Transverse colon (tissue), 4 donors: Measurements from ENCODE around the gene LAMC2. TPM values are rescaled to one million over a fixed set of nuclear protein-coding genes. Genes with fewer than 3 reads are reported as not detected.

Experiments used
- DNase-seq: peaks from one replicate; pipeline ENCODE4 v3.0.0-alpha.2; 2019
- H3K27ac ChIP-seq, 4 donors: fragments of 200-600 bp; sonication (generic); 2 replicates each; pipeline ENCODE4 v1.5.1; 2016 to 2018; ENCODE audit warnings: inconsistent platforms in 4 of 4
- H3K27me3 ChIP-seq: fragments of 200-600 bp; sonication (generic); 2 replicates; pipeline ENCODE4 v1.5.1; 2017; ENCODE audit warnings: inconsistent platforms
- H3K36me3 ChIP-seq, 4 donors: fragments of 200-600 bp; sonication (generic); 2 replicates each; pipeline ENCODE4 v1.5.1; 2017 to 2019; ENCODE audit warnings: inconsistent platforms in 4 of 4
- H3K4me1 ChIP-seq, 4 donors: fragments of 200-600 bp; sonication (generic); 2 replicates each; pipeline ENCODE4 v1.5.1; 2017 to 2020; ENCODE audit warnings: inconsistent platforms in 4 of 4
- H3K4me3 ChIP-seq, 4 donors: fragments of 200-600 bp; sonication (generic); 1 replicate in 1 of 4; 2 replicates in 3 of 4; pipeline versions ENCODE4 v1.5.1 to v1.6.1; 2017 to 2019; ENCODE audit warnings: inconsistent platforms in 4 of 4
- H3K9me3 ChIP-seq, 2 donors: fragments of 200-600 bp; sonication (generic); 2 replicates each; pipeline ENCODE4 v1.5.1; 2017 to 2019; ENCODE audit warnings: inconsistent platforms in 2 of 2
- CTCF ChIP-seq, 5 experiments: fragments of 200-600 bp in 3 of 5; fragments of 450-650 bp in 2 of 5; sonication (generic) in 3 of 5; IDR thresholded peaks; 1 replicate in 2 of 5; 2 replicates in 3 of 5; pipeline ENCODE4 v1.5.1; 2016 to 2017; ENCODE audit warnings: antibody characterized with exemption in 5 of 5, inconsistent platforms in 3 of 5, mild to moderate bottlenecking in 2 of 5, moderate library complexity in 1 of 5
- EP300 ChIP-seq: sonication (generic); formaldehyde crosslinking; IDR thresholded peaks from one replicate; pipeline ENCODE4 v1.6.1; 2017; ENCODE audit warnings: antibody characterized with exemption, low read depth
- POLR2A ChIP-seq: fragments of 450-650 bp; IDR thresholded peaks from one replicate; pipeline ENCODE4 v1.6.1; 2016; ENCODE audit warnings: antibody characterized with exemption, mild to moderate bottlenecking, moderate library complexity
- POLR2AphosphoS5 ChIP-seq, 3 donors: sonication (generic); formaldehyde crosslinking; IDR thresholded peaks; one replicate each; pipeline ENCODE4 v1.6.1; 2016; ENCODE audit warnings: antibody characterized with exemption in 3 of 3
- WGBS, 2 donors: methylation state at CpG; one replicate each; pipeline ENCODE4 v1.1.5; 2018; ENCODE audit warnings: low coverage in 1 of 2; 5-methylcytosine and 5-hydroxymethylcytosine counted together
- in situ Hi-C, 4 donors: fragments of 200-750 bp; cut with MboI; loops; one replicate each; pipeline versions ENCODE4 v1.15.0 to v1.15.1; 2017; ENCODE audit warnings: low sequenced_read_pairs in 3 of 4, low pct_ligation_motif_present in 1 of 4, low pct_unique_long_range_greater_than_20kb in 1 of 4
- intact Hi-C: fragments of 100-400 bp; cut with DNase I; formaldehyde crosslinking; loops from one replicate; pipeline ENCODE4 v1.15.1; 2023; ENCODE audit warnings: low total_unique reads
- total RNA-seq, 4 donors: library from RNA; depleted of rRNA; stranded (reverse); fragments of >200 nt; gene quantifications; one replicate each; pipeline ENCODE4 v1.1.0, GENCODE V29; 2016

LAMC2 gene
- total RNA-seq, 4 donors from 2014 or later = 9.7 to 25.9 (median 16.1) TPM

- Histone ChIP-seq H3K27ac (peak overlapping the region; percentile 76 to 86 (median 80)), H3K4me3 (no peak overlapping the region), H3K9me3 (no peaks in the 10 kb centered on the region), H3K36me3 (no peaks in the 10 kb centered on the region), H3K4me1 (peaks cover 0 to 14% (median 0%) of the 10 kb centered on the region in 4 donors), H3K27me3 (no peaks in the 10 kb centered on the region)
- TF ChIP-seq POLR2A (no peak), CTCF (IDR thresholded peaks at IDR 0.05) (no peak), POLR2AphosphoS5 (IDR thresholded peaks at IDR 0.05) (no peak), EP300 (no peak)
- intact Hi-C loops = loop anchor here (10.0 kb wide), 1 partner anchor 271 kb away; no protein-coding TSS in a partner anchor
- DNase-seq = no peak
- in situ Hi-C loops = loop anchor here in 3 of 4 donors (25.0 kb wide), 1 partner anchor 273 kb away; the partner anchor contains the start of gene SHCBP1L (in 3 of the 3)
- 89 to 96% methylated on average over 14 of the region's 14 CpGs for WGBS, 2 donors
These were observed 49.4 kb downstream of the LAMC2 start for GRCh38 chr1:183235503-183235902.

- Histone ChIP-seq H3K9me3 (no peaks in the 10 kb centered on the region), H3K27ac (peak overlapping the region in 3 of 4 donors; percentile 78 to 86 (median 81)), H3K4me3 (no peak overlapping the region), H3K4me1 (peaks cover 0 to 14% (median 0%) of the 10 kb centered on the region in 4 donors), H3K36me3 (no peaks in the 10 kb centered on the region), H3K27me3 (no peaks in the 10 kb centered on the region)
- 88 to 93% methylated on average over 4 to 6 of the region's 6 CpGs for WGBS, 2 donors
- intact Hi-C loops = loop anchor here (10.0 kb wide), 1 partner anchor 271 kb away; no protein-coding TSS in a partner anchor
- in situ Hi-C loops = loop anchor here in 3 of 4 donors (25.0 kb wide), 1 partner anchor 274 kb away; the partner anchor contains the start of gene SHCBP1L (in 3 of the 3)
- TF ChIP-seq POLR2A = no peak
- TF ChIP-seq CTCF (IDR thresholded peaks at IDR 0.05) = no peak
- TF ChIP-seq EP300 = no peak
- no peak for TF ChIP-seq POLR2AphosphoS5 (IDR thresholded peaks at IDR 0.05)
- no peak for DNase-seq
These were observed 50.2 kb downstream of the LAMC2 start for GRCh38 chr1:183236158-183236725.

- intact Hi-C loops (loop anchor here (10.0 kb wide), 1 partner anchor 272 kb away; no protein-coding TSS in a partner anchor), in situ Hi-C loops (loop anchor here in 3 of 4 donors (25.0 kb wide), 1 partner anchor 275 kb away; the partner anchor contains the start of gene SHCBP1L (in 3 of the 3))
- peaks cover 0 to 9% (median 0%) of the 10 kb centered on the region in 4 donors for H3K4me1 ChIP-seq
- H3K27ac ChIP-seq = no peak overlapping the region
- no peaks in the 10 kb centered on the region for H3K36me3 ChIP-seq
- no peak overlapping the region for H3K4me3 ChIP-seq
- WGBS, 2 donors = 72 to 91% methylated on average over 2 of the region's 2 CpGs
- H3K27me3 ChIP-seq = no peaks in the 10 kb centered on the region
- DNase-seq = no peak
- TF ChIP-seq POLR2AphosphoS5 (IDR thresholded peaks at IDR 0.05) = no peak
- no peak for TF ChIP-seq POLR2A
- TF ChIP-seq EP300 = no peak
- TF ChIP-seq CTCF (IDR thresholded peaks at IDR 0.05) = no peak
- H3K9me3 ChIP-seq = no peaks in the 10 kb centered on the region
These were observed 51.0 kb downstream of the LAMC2 start for GRCh38 chr1:183237046-183237445.

GRCh38 chr1:183238071-183238470, 52.0 kb downstream of the LAMC2 start:
- TF ChIP-seq CTCF (IDR thresholded peaks at IDR 0.05) (no peak), POLR2AphosphoS5 (IDR thresholded peaks at IDR 0.05) (no peak), EP300 (no peak), POLR2A (no peak)
- H3K27me3 ChIP-seq = no peaks in the 10 kb centered on the region
- 69% methylated on average over 2 of the region's 2 CpGs; no CpG with 5 or more reads in 1 of the 2 donors for WGBS, 2 donors
- in situ Hi-C loops (loop anchor here in 3 of 4 donors (25.0 kb wide), 1 partner anchor 276 kb away; the partner anchor contains the start of gene SHCBP1L (in 3 of the 3)), intact Hi-C loops (loop anchor here (10.0 kb wide), 1 partner anchor 273 kb away; no protein-coding TSS in a partner anchor)
- DNase-seq = no peak
- no peaks in the 10 kb centered on the region for H3K9me3 ChIP-seq
- no peak overlapping the region for H3K4me3 ChIP-seq
- peak overlapping the region in 1 of 4 donors; percentile 41 for H3K27ac ChIP-seq
- H3K36me3 ChIP-seq = no peaks in the 10 kb centered on the region
- H3K4me1 ChIP-seq = peaks cover 0 to 9% (median 0%) of the 10 kb centered on the region in 4 donors
